ENCODE data around the gene BCKDHB.

BCKDHB gene

GRCh38 chr6:80302716-80303115 lies 196.2 kb downstream of the BCKDHB start:
- H3K9ac ChIP-seq (ENCODE audit: low read length): no peak overlapping the region
- H4K8ac ChIP-seq (ENCODE audit: low read depth, low read length): no peak overlapping the region
- H3K27me3 ChIP-seq (ENCODE audit: insufficient read depth, low read length, poor library complexity): no peaks in the 10 kb centered on the region
- no peaks in the 10 kb centered on the region for H3K79me1 ChIP-seq (ENCODE audit: low read length)
- H3K4me2 ChIP-seq (ENCODE audit: low read length): no peak overlapping the region
- H3K23ac ChIP-seq (ENCODE audit: low read length): no peak overlapping the region
- H2AK5ac ChIP-seq (ENCODE audit: low read length): no peak overlapping the region
- H3K4me3 ChIP-seq (ENCODE audit: low read length): no peak overlapping the region
- H2BK5ac ChIP-seq (ENCODE audit: low read length): no peak overlapping the region
- H3K27ac ChIP-seq (ENCODE audit: low read depth, low read length): no peak overlapping the region
- H3K4ac ChIP-seq (ENCODE audit: low read depth, low read length): no peak overlapping the region
- no peaks in the 10 kb centered on the region for H3K36me3 ChIP-seq (ENCODE audit: control insufficient read depth, insufficient read depth, low read length)
- no peak for DNase-seq
- H3K79me2 ChIP-seq (ENCODE audit: control insufficient read depth, insufficient read depth, low read length): no peaks in the 10 kb centered on the region
- H3K4me1 ChIP-seq (ENCODE audit: control insufficient read depth, low read depth, low read length): no peaks in the 10 kb centered on the region
- no peak overlapping the region for H2BK120ac ChIP-seq (ENCODE audit: low read depth, low read length)
- H4K5ac ChIP-seq (ENCODE audit: low read length): no peak overlapping the region
- no peak overlapping the region for H3K56ac ChIP-seq (ENCODE audit: low read length)
- no peak overlapping the region for H2BK15ac ChIP-seq (replicated peaks; ENCODE audit: low read depth)
- H3K18ac ChIP-seq (ENCODE audit: low read length): no peak overlapping the region

- no peak overlapping the region for H3K4me2 ChIP-seq (ENCODE audit: low read length)
- H3K18ac ChIP-seq (ENCODE audit: low read length): no peak overlapping the region
- H3K27ac ChIP-seq (ENCODE audit: low read depth, low read length): no peak overlapping the region
- no peak overlapping the region for H3K4me3 ChIP-seq (ENCODE audit: low read length)
- H3K4ac ChIP-seq (ENCODE audit: low read depth, low read length): no peak overlapping the region
- H3K56ac ChIP-seq (ENCODE audit: low read length): no peak overlapping the region
- H3K79me1 ChIP-seq (ENCODE audit: low read length): no peaks in the 10 kb centered on the region
- H4K5ac ChIP-seq (ENCODE audit: low read length): no peak overlapping the region
- H2BK15ac ChIP-seq (replicated peaks; ENCODE audit: low read depth): no peak overlapping the region
- H3K23ac ChIP-seq (ENCODE audit: low read length): no peak overlapping the region
- no peak for DNase-seq
- no peaks in the 10 kb centered on the region for H3K27me3 ChIP-seq (ENCODE audit: insufficient read depth, low read length, poor library complexity)
- H2BK5ac ChIP-seq (ENCODE audit: low read length): no peak overlapping the region
- no peaks in the 10 kb centered on the region for H3K36me3 ChIP-seq (ENCODE audit: control insufficient read depth, insufficient read depth, low read length)
- H2AK5ac ChIP-seq (ENCODE audit: low read length): no peak overlapping the region
- WGBS (ENCODE audit: extremely low coverage, insufficient coverage, low lambda C conversion rate): no CpG with 5 or more reads among the region's 1 CpG
- no peak overlapping the region for H4K8ac ChIP-seq (ENCODE audit: low read depth, low read length)
- H3K9ac ChIP-seq (ENCODE audit: low read length): no peak overlapping the region
- H2BK120ac ChIP-seq (ENCODE audit: low read depth, low read length): no peak overlapping the region
- H3K4me1 ChIP-seq (ENCODE audit: control insufficient read depth, low read depth, low read length): no peaks in the 10 kb centered on the region
- no peaks in the 10 kb centered on the region for H3K79me2 ChIP-seq (ENCODE audit: control insufficient read depth, insufficient read depth, low read length)
Observed at GRCh38 chr6:80304014-80304413, 197.5 kb downstream of the BCKDHB start.

- Histone ChIP-seq H4K5ac (ENCODE audit: low read length) (no peak overlapping the region), H2AK5ac (ENCODE audit: low read length) (no peak overlapping the region), H3K27ac (ENCODE audit: low read depth, low read length) (no peak overlapping the region), H3K79me2 (ENCODE audit: control insufficient read depth, insufficient read depth, low read length) (no peaks in the 10 kb centered on the region), H2BK15ac (replicated peaks; ENCODE audit: low read depth) (no peak overlapping the region), H3K79me1 (ENCODE audit: low read length) (no peaks in the 10 kb centered on the region), H2BK5ac (ENCODE audit: low read length) (no peak overlapping the region), H3K4me1 (ENCODE audit: control insufficient read depth, low read depth, low read length) (no peaks in the 10 kb centered on the region), H3K27me3 (ENCODE audit: insufficient read depth, low read length, poor library complexity) (no peaks in the 10 kb centered on the region), H3K4me2 (ENCODE audit: low read length) (no peak overlapping the region), H3K4ac (ENCODE audit: low read depth, low read length) (no peak overlapping the region), H3K23ac (ENCODE audit: low read length) (no peak overlapping the region), H3K4me3 (ENCODE audit: low read length) (no peak overlapping the region), H3K56ac (ENCODE audit: low read length) (no peak overlapping the region), H3K9ac (ENCODE audit: low read length) (no peak overlapping the region), H4K8ac (ENCODE audit: low read depth, low read length) (no peak overlapping the region), H3K18ac (ENCODE audit: low read length) (no peak overlapping the region), H2BK120ac (ENCODE audit: low read depth, low read length) (no peak overlapping the region), H3K36me3 (ENCODE audit: control insufficient read depth, insufficient read depth, low read length) (no peaks in the 10 kb centered on the region)
- WGBS (ENCODE audit: extremely low coverage, insufficient coverage, low lambda C conversion rate): no CpG with 5 or more reads among the region's 13 CpGs
- DNase-seq: no peak
Observed at GRCh38 chr6:80314531-80314930, 208.1 kb downstream of the BCKDHB start.

GRCh38 chr6:80316686-80317231 lies 210.3 kb downstream of the BCKDHB start:
- Histone ChIP-seq H3K56ac (ENCODE audit: low read length) (no peak overlapping the region), H3K4me3 (ENCODE audit: low read length) (no peak overlapping the region), H3K9ac (ENCODE audit: low read length) (no peak overlapping the region), H3K4me2 (ENCODE audit: low read length) (no peak overlapping the region), H2BK5ac (ENCODE audit: low read length) (no peak overlapping the region), H3K27ac (ENCODE audit: low read depth, low read length) (no peak overlapping the region), H3K4ac (ENCODE audit: low read depth, low read length) (no peak overlapping the region), H3K36me3 (ENCODE audit: control insufficient read depth, insufficient read depth, low read length) (no peaks in the 10 kb centered on the region), H2AK5ac (ENCODE audit: low read length) (no peak overlapping the region), H4K5ac (ENCODE audit: low read length) (no peak overlapping the region), H3K27me3 (ENCODE audit: insufficient read depth, low read length, poor library complexity) (no peaks in the 10 kb centered on the region), H3K23ac (ENCODE audit: low read length) (no peak overlapping the region), H2BK120ac (ENCODE audit: low read depth, low read length) (no peak overlapping the region), H4K8ac (ENCODE audit: low read depth, low read length) (no peak overlapping the region), H3K79me1 (ENCODE audit: low read length) (no peaks in the 10 kb centered on the region), H3K18ac (ENCODE audit: low read length) (no peak overlapping the region), H2BK15ac (replicated peaks; ENCODE audit: low read depth) (no peak overlapping the region), H3K79me2 (ENCODE audit: control insufficient read depth, insufficient read depth, low read length) (no peaks in the 10 kb centered on the region), H3K4me1 (ENCODE audit: control insufficient read depth, low read depth, low read length) (no peaks in the 10 kb centered on the region)
- no CpG with 5 or more reads among the region's 4 CpGs for WGBS (ENCODE audit: extremely low coverage, insufficient coverage, low lambda C conversion rate)
- DNase-seq: no peak

- Histone ChIP-seq H3K36me3 (ENCODE audit: control insufficient read depth, insufficient read depth, low read length) (no peaks in the 10 kb centered on the region), H3K56ac (ENCODE audit: low read length) (no peak overlapping the region), H3K23ac (ENCODE audit: low read length) (no peak overlapping the region), H4K8ac (ENCODE audit: low read depth, low read length) (no peak overlapping the region), H4K5ac (ENCODE audit: low read length) (no peak overlapping the region), H3K18ac (ENCODE audit: low read length) (no peak overlapping the region), H2BK15ac (replicated peaks; ENCODE audit: low read depth) (no peak overlapping the region), H3K4me1 (ENCODE audit: control insufficient read depth, low read depth, low read length) (no peaks in the 10 kb centered on the region), H2BK120ac (ENCODE audit: low read depth, low read length) (no peak overlapping the region), H3K27ac (ENCODE audit: low read depth, low read length) (no peak overlapping the region), H3K79me1 (ENCODE audit: low read length) (no peaks in the 10 kb centered on the region), H3K4me2 (ENCODE audit: low read length) (no peak overlapping the region), H3K9ac (ENCODE audit: low read length) (no peak overlapping the region), H3K27me3 (ENCODE audit: insufficient read depth, low read length, poor library complexity) (no peaks in the 10 kb centered on the region), H3K4me3 (ENCODE audit: low read length) (no peak overlapping the region), H2AK5ac (ENCODE audit: low read length) (no peak overlapping the region), H3K79me2 (ENCODE audit: control insufficient read depth, insufficient read depth, low read length) (no peaks in the 10 kb centered on the region), H2BK5ac (ENCODE audit: low read length) (no peak overlapping the region), H3K4ac (ENCODE audit: low read depth, low read length) (no peak overlapping the region)
- WGBS (ENCODE audit: extremely low coverage, insufficient coverage, low lambda C conversion rate): no CpG with 5 or more reads among the region's 2 CpGs
- no peak for DNase-seq
Observed at GRCh38 chr6:80319196-80319595, 212.7 kb downstream of the BCKDHB start.

- no peak for DNase-seq
- Histone ChIP-seq H2BK120ac (ENCODE audit: low read depth, low read length) (no peak overlapping the region), H3K4ac (ENCODE audit: low read depth, low read length) (no peak overlapping the region), H3K4me3 (ENCODE audit: low read length) (no peak overlapping the region), H3K56ac (ENCODE audit: low read length) (no peak overlapping the region), H3K79me1 (ENCODE audit: low read length) (no peaks in the 10 kb centered on the region), H3K4me2 (ENCODE audit: low read length) (no peak overlapping the region), H3K18ac (ENCODE audit: low read length) (no peak overlapping the region), H3K4me1 (ENCODE audit: control insufficient read depth, low read depth, low read length) (no peaks in the 10 kb centered on the region), H3K79me2 (ENCODE audit: control insufficient read depth, insufficient read depth, low read length) (no peaks in the 10 kb centered on the region), H3K36me3 (ENCODE audit: control insufficient read depth, insufficient read depth, low read length) (no peaks in the 10 kb centered on the region), H2BK5ac (ENCODE audit: low read length) (no peak overlapping the region), H3K23ac (ENCODE audit: low read length) (no peak overlapping the region), H4K8ac (ENCODE audit: low read depth, low read length) (no peak overlapping the region), H3K27me3 (ENCODE audit: insufficient read depth, low read length, poor library complexity) (no peaks in the 10 kb centered on the region), H4K5ac (ENCODE audit: low read length) (no peak overlapping the region), H3K9ac (ENCODE audit: low read length) (no peak overlapping the region), H2AK5ac (ENCODE audit: low read length) (no peak overlapping the region), H3K27ac (ENCODE audit: low read depth, low read length) (no peak overlapping the region), H2BK15ac (replicated peaks; ENCODE audit: low read depth) (no peak overlapping the region)
- no CpG with 5 or more reads among the region's 2 CpGs for WGBS (ENCODE audit: extremely low coverage, insufficient coverage, low lambda C conversion rate)
Observed at GRCh38 chr6:80321011-80321410, 214.5 kb downstream of the BCKDHB start.

All from mesendoderm (in vitro differentiated cells).